Thyroid gland (tissue), 4 donors: ENCODE results near the gene EIF4ENIF1.

Source experiments
- CTCF ChIP-seq, 6 experiments: fragments of 200-600 bp in 3 of 6; fragments of 450-650 bp in 3 of 6; sonication (generic) in 3 of 6; IDR thresholded peaks; one replicate each; pipeline ENCODE4 v1.5.1; 2016 to 2019; ENCODE audit warnings: antibody characterized with exemption in 6 of 6, mild to moderate bottlenecking in 2 of 6, inconsistent platforms in 1 of 6, moderate library complexity in 1 of 6
- POLR2A ChIP-seq, 2 donors: fragments of 450-650 bp; IDR thresholded peaks; one replicate each; pipeline ENCODE4 v1.6.1; 2017; ENCODE audit warnings: antibody characterized with exemption in 2 of 2, mild to moderate bottlenecking in 2 of 2, moderate library complexity in 1 of 2

DNA sequence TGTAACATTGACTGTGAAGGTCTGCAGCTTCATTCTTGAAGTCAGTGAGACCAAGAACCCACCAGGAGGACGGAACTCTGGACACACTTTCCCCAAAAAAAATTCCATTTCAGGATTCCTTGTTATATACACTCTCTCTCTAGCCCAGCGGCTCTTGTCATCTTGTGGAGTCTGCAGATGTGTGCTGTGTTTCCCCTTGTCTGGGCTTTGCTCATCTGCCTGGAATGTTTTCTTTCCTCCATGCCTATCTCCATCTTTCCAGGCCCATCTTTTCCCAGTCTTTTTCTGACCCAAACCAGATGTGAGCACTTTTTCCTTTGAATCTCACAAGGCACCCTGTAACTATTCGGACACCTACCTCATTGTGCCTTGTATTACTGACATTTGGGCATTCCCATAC, 95.3 kb downstream of the EIF4ENIF1 start:
- TF ChIP-seq CTCF (IDR thresholded peaks at IDR 0.05) (no peak), POLR2A (IDR thresholded peaks at IDR 0.05) (no peak)
